Common myeloid progenitor, CD34-positive (primary cell): ENCODE results near the gene IFTAP.
A peak's percentile ranks its signal among the peaks of the same experiment; 100 is the strongest.

ENCODE experiments used
- CTCF ChIA-PET: fragments of 350-600 bp; sonication (Branson Sonifier 250); formaldehyde crosslinking; loops from one replicate; lab custom pipeline; 2021; ENCODE audit warnings: antibody characterized with exemption; lab: Charles Lee
- POLR2A ChIA-PET: fragments of 350-600 bp; sonication (Branson Sonifier 250); formaldehyde crosslinking; loops from one replicate; lab custom pipeline; 2021; ENCODE audit warnings: antibody characterized with exemption; lab: Charles Lee
- DNase-seq, 3 donors: peaks; one replicate each; pipeline versions ENCODE4 v3.0.0 to v3.0.0-alpha.2; 2013
- H3K27ac ChIP-seq, 2 experiments: 1 replicate in 1 of 2; 2 replicates in 1 of 2; pipeline ENCODE4 v1.7.0; 2013; ENCODE audit warnings: inconsistent platforms in 2 of 2, low read length in 2 of 2, mild to moderate bottlenecking in 2 of 2, low read depth in 1 of 2, moderate library complexity in 1 of 2; ENCODE audit not compliant: severe bottlenecking in 2 of 2, insufficient read depth in 1 of 2, poor library complexity in 1 of 2
- H3K27me3 ChIP-seq, 5 experiments: replicated peaks in 2 of 5; 1 replicate in 3 of 5; 2 replicates in 2 of 5; pipeline versions ENCODE4 v1.6.1 to v1.7.0; 2013; ENCODE audit warnings: low read length in 4 of 5, mild to moderate bottlenecking in 2 of 5, moderate library complexity in 2 of 5, inconsistent platforms in 1 of 5; ENCODE audit not compliant: insufficient read depth in 5 of 5, control insufficient read depth in 4 of 5
- H3K36me3 ChIP-seq, 4 experiments: 1 replicate in 2 of 4; 2 replicates in 2 of 4; pipeline versions ENCODE4 v1.6.1 to v1.7.0; 2013; ENCODE audit warnings: low read length in 3 of 4, control low read depth in 1 of 4, mild to moderate bottlenecking in 1 of 4; ENCODE audit not compliant: control insufficient read depth in 4 of 4, insufficient read depth in 4 of 4
- H3K4me1 ChIP-seq, 4 experiments: 1 replicate in 3 of 4; 2 replicates in 1 of 4; pipeline versions ENCODE4 v1.6.1 to v1.7.1; 2013; ENCODE audit warnings: low read length in 3 of 4, mild to moderate bottlenecking in 3 of 4, control low read depth in 1 of 4, inconsistent platforms in 1 of 4, moderate library complexity in 1 of 4; ENCODE audit not compliant: control insufficient read depth in 4 of 4, insufficient read depth in 4 of 4; ENCODE audit errors: control extremely low read depth in 1 of 4
- H3K4me3 ChIP-seq, 7 experiments: 1 replicate in 4 of 7; 2 replicates in 3 of 7; pipeline versions ENCODE4 v1.5.1 to v1.7.0; 2013; ENCODE audit warnings: mild to moderate bottlenecking in 7 of 7, low read length in 6 of 7, moderate library complexity in 6 of 7, inconsistent platforms in 2 of 7, low read depth in 2 of 7, control low read depth in 1 of 7; ENCODE audit not compliant: insufficient read depth in 4 of 7, control insufficient read depth in 1 of 7; ENCODE audit errors: extremely low read depth in 1 of 7
- H3K9me3 ChIP-seq, 5 experiments: 1 replicate in 4 of 5; 2 replicates in 1 of 5; pipeline versions ENCODE4 v1.6.1 to v1.7.1; 2013; ENCODE audit warnings: low read length in 4 of 5, mild to moderate bottlenecking in 2 of 5, inconsistent platforms in 1 of 5, low read depth in 1 of 5, moderate library complexity in 1 of 5; ENCODE audit not compliant: control insufficient read depth in 4 of 5, insufficient read depth in 2 of 5; ENCODE audit errors: control extremely low read depth in 1 of 5
- WGBS: methylation state at CpG from one replicate; pipeline ENCODE4 v1.1.5; 2013; ENCODE audit not compliant: insufficient coverage; 5-methylcytosine and 5-hydroxymethylcytosine counted together

IFTAP gene

DNA sequence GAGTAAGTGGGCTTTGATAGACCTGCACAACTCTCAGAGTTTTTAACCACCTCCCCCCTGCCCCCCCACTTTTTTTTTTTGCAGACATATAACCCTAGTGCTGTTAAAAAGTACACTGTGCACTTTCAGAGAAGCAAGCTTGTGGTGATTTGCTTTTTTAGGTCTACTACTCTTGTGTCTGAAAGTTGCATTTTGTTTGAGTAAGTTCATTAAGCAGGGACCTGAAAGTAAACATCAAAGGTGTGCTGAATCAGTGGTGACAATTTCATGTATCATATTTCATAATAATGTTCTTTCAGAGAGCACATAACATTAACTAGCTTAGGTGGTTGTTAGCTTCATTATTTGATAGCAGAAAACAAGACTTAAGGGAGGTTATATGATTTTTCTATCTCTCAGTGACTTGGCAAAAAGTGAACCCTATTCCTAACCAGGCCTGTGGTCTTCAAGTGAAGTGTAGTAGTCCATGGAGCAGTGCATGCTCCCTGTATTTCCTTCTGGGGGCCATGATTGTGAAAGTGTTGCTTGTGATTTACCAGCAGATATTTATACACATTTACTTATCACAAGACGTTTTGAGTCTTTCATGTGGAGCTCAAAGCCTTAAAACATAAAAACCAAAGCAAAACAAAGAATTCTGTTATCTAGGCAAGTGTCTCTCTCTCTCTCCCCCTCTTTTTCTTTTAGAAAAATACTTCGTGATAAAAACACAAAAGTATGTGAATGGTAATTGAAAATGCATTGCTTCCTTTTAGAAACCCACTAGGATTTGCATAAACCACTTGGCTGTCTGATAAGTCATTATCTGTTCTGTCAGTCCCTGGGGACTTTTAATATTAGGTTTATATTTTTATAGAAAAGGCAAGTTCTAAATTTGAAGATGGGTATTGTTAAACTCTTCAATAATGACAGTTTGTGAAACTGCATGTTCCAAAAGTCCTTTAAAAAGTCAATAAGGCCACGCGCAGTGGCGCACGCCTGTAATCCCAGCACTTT is 11.2 kb downstream of the IFTAP start:
- Histone ChIP-seq H3K9me3 (no peaks in the 10 kb centered on the region), H3K27ac (no peak overlapping the region), H3K4me3 (no peak overlapping the region), H3K27me3 (no peaks in the 10 kb centered on the region), H3K36me3 (peaks cover 0 to 1% (median 0%) of the 10 kb centered on the region in 4 experiments), H3K4me1 (peaks cover 7 to 51% (median 22%) of the 10 kb centered on the region in 4 experiments)
- POLR2A ChIA-PET: no interaction called here
- peak in 1 of 3 donors; percentile 45 for DNase-seq
- WGBS: 96% methylated on average over 4 of the region's 6 CpGs
- CTCF ChIA-PET: interaction anchor here (1.5 kb wide), 1 partner anchor 29 kb away, joined by 3 read pairs; no protein-coding TSS in a partner anchor

DNA sequence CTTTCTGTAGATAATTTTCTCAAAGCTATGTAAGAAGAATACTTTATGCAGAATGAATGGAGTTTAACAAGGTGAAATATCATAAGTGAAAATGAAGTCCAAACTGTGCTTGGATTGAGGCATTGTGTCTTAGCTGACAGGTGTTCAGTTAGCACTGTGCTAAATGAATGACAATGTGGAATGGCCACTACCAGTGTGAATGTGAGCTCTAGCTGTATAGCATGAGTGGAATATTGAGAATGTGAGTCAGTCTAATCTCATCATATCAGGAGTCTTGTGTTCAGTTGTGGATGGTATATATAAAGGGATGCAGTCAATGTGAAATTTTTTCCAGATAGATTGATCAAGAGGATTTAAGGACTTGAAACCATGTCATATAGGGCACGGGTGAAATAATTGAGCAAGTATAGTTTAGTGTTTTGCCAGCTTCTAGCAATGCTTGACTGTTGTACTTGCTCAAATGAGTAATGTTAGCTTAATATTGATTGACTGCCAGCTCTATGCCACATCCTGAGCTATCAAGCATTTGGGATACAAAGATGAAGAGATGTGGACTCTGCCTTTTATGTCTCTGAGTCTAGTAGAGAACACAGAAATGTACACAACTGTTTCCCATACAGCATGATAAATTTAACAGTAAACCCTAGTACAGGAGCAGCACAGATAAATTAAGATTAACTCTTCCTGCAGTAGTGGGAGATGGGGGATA is 14.3 kb downstream of the IFTAP start:
- H3K27ac ChIP-seq: no peak overlapping the region
- POLR2A ChIA-PET: no interaction called here
- DNase-seq: no peak
- H3K27me3 ChIP-seq: no peaks in the 10 kb centered on the region
- peaks cover 0 to 10% (median 3%) of the 10 kb centered on the region in 4 experiments for H3K36me3 ChIP-seq
- CTCF ChIA-PET: interaction anchor here (1.4 to 2.2 kb wide), 4 partner anchors 10 to 44 kb away, joined by 3 to 11 read pairs (median 7); no protein-coding TSS in a partner anchor
- no peaks in the 10 kb centered on the region for H3K9me3 ChIP-seq
- WGBS: 100% methylated on average over 1 of the region's 1 CpG
- H3K4me1 ChIP-seq: peaks cover 0 to 20% (median 4%) of the 10 kb centered on the region in 4 experiments
- H3K4me3 ChIP-seq: no peak overlapping the region

DNA sequence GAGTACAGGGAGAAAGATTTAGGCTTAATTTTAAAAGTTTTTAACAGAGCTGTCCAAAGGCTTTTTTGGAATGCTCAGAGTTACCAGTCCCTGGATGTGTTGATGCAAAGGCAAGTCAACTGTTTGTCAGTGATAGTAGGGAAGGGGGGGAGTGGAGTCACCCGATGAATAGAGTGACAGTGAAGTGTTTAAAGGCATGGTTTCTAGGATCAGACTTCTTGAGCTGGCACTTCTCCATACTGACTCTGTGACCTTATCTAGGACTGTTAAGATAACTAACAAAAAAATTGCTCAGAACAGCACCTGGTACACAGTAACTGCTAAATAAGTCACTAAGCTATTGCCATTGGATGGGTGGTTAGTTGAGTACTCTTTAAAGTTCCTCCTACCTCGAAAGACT is 15.1 kb downstream of the IFTAP start:
- no peaks in the 10 kb centered on the region for H3K9me3 ChIP-seq
- ChIA-PET POLR2A (no interaction called here), CTCF (interaction anchor here (1.4 to 2.2 kb wide), 4 partner anchors 11 to 45 kb away, joined by 3 to 11 read pairs (median 7); no protein-coding TSS in a partner anchor)
- H3K4me1 ChIP-seq: peaks cover 0 to 18% (median 4%) of the 10 kb centered on the region in 4 experiments
- H3K27ac ChIP-seq: no peak overlapping the region
- no peaks in the 10 kb centered on the region for H3K27me3 ChIP-seq
- H3K4me3 ChIP-seq: no peak overlapping the region
- no peak for DNase-seq
- no CpG with 5 or more reads among the region's 2 CpGs for WGBS
- H3K36me3 ChIP-seq: peaks cover 0 to 10% (median 3%) of the 10 kb centered on the region in 4 experiments

DNA sequence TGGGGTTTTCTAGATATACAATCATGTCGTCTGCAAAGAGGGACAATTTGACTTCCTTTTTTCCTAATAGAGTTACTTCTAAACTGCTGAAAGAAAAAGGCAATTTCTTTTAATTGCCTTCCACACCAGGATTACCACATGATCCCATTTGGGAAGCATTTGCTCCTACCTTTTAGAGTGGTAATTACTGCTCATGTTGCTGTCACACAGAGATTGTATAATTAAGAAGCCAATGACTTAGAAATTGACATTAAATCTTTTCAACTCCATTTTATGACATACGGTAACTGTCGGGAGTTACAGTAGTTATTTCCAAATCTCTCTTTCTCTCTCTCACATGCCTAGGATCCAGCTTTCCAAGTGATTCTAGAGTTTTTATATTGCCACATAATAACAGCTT is 21.5 kb downstream of the IFTAP start:
- DNase-seq: no peak
- POLR2A ChIA-PET: no interaction called here
- H3K4me3 ChIP-seq: no peak overlapping the region
- H3K36me3 ChIP-seq: peaks cover 0 to 8% (median 2%) of the 10 kb centered on the region in 4 experiments
- H3K27ac ChIP-seq: no peak overlapping the region
- CTCF ChIA-PET: interaction anchor here (1.3 to 7.2 kb wide), 2 partner anchors 44 to 50 kb away, joined by 3 to 86 read pairs; partner anchors contain the start of gene RAG1
- no peaks in the 10 kb centered on the region for H3K27me3 ChIP-seq
- 74% methylated on average over 3 of the region's 3 CpGs for WGBS
- H3K9me3 ChIP-seq: no peaks in the 10 kb centered on the region
- H3K4me1 ChIP-seq: peaks cover 9 to 28% (median 17%) of the 10 kb centered on the region in 4 experiments

DNA sequence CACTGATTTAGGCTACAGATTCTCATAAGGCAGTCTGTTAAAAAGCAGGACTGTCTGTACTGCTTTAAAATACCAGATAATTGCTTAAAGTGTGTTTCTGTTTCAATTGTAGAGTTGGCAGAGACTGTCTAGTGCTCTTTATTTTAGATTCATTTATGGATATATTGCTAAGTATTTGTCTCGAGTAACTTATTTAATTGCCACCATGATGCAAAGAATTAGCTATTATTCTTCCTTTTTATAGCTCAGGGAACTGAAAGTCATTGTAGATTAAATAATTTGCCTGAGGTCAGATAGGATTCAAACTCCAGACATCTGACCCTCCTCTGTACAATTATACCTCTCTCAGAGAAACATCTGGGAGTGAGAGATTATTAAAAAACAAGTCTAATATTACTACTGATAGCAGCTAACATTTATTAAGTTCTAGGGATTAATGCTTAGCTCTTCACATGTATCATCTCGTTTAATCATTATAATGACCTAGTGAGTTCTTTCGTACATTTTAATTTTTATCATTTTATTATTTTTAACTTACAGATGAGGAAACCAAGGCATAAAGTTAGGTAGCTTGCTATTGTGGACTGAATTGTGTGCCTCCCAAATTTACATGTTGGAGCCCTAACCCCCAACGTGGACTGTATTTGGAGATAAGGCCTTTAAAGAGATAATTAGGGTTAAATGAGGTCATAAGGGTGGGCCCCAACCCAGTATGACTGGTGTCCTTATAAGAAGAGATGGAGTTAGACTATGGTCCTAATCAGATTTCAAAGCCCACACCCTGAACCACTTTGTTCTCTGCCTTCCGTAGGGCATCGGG is 23.5 kb downstream of the IFTAP start:
- Histone ChIP-seq H3K4me3 (no peak overlapping the region), H3K9me3 (no peaks in the 10 kb centered on the region), H3K4me1 (peaks cover 9 to 31% (median 17%) of the 10 kb centered on the region in 4 experiments), H3K27me3 (no peaks in the 10 kb centered on the region), H3K36me3 (peaks cover 0 to 2% (median 0%) of the 10 kb centered on the region in 4 experiments), H3K27ac (no peak overlapping the region)
- ChIA-PET CTCF (interaction anchor here (1.0 to 7.2 kb wide), 2 partner anchors 20 to 52 kb away, joined by 4 to 86 read pairs; partner anchors contain the start of genes RAG1 and RAG2), POLR2A (interaction anchor here (1.0 kb wide), 1 partner anchor 165 kb away, joined by 3 read pairs; no protein-coding TSS in a partner anchor)
- DNase-seq: no peak
- WGBS: 100% methylated on average over 1 of the region's 6 CpGs

DNA sequence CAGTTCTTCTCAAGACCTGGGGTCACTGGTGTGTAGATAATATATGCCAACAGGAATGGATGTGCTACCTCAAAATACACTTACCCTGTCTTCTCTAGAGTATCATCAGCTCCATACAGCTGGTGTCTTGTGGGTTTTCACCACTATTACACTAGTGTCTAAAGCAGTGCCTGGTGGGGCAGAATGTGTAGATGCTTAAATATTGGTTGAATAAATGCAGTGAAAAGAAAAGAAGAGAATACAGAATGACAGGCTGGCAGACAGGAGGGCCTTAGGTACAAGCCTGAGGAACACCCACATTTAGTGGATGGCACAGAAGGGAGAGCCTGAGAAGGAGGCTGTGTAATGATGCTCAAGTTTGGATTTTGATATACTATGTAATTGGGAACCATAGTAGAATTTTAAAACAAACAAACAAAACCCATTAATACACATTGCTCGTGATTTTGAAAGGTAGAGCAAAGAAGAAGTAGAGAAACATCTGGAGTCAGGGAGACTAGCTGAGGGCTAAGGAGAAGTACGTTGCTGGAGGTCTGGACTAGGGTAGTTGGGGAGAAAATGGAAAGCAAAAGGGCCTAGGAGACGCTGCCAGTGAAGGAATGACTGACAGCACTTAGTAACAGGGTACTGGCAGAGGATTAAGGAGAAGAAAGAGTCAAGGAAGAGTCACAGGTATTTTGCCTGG is 24.2 kb downstream of the IFTAP start:
- H3K27ac ChIP-seq: peak overlapping the region in 1 of 2 experiments; percentile 68
- peak overlapping the region in 3 of 7 experiments; percentile 32 to 61 (median 54) for H3K4me3 ChIP-seq
- CTCF ChIA-PET: interaction anchor here (1.0 to 7.2 kb wide), 7 partner anchors 10 to 114 kb away, joined by 3 to 86 read pairs (median 4); partner anchors contain the start of genes RAG1 and RAG2
- H3K4me1 ChIP-seq: peaks cover 9 to 31% (median 17%) of the 10 kb centered on the region in 4 experiments
- peaks cover 0 to under 1% (median 0%) of the 10 kb centered on the region in 4 experiments for H3K36me3 ChIP-seq
- H3K9me3 ChIP-seq: no peaks in the 10 kb centered on the region
- 66% methylated on average over 2 of the region's 3 CpGs for WGBS
- POLR2A ChIA-PET: no interaction called here
- DNase-seq: no peak
- no peaks in the 10 kb centered on the region for H3K27me3 ChIP-seq
